Measurements from ENCODE around the gene B3GALT4. TPM values are rescaled to one million over a fixed set of nuclear protein-coding genes. Genes with fewer than 3 reads are reported as not detected.
"Not testable (repeated sequence)": the region's sequence is repeated elsewhere in the genome, so short reads cannot be mapped to it uniquely, and the experiment has no call there.

B3GALT4 gene
- total RNA-seq, 1 donor from 2014 or later = 6.5 TPM

DNA sequence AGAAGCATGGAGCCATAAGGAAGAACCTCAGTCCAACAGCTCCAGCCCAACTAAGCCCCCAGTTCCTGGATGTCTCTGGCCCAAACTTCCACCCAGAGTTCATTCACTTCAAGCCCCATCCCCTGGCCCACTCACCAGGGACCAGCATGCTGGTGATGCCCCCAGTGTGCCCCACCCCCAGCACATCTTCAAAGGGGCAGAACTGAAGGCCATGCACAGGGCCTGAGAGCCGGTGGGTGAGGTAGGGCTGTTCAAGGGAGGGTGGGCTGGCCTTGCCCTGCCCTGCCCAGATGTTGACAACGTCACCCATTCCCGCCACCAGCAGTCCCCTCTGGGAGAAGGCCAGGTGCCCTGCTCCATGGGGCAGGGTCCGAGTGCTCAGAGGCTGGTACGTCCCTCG lies 3.6 kb downstream of the B3GALT4 start:
- no peak overlapping the region for H3K27ac Mint-ChIP-seq (ENCODE audit: unreplicated experiment)
- no peaks in the 10 kb centered on the region for H3K9me3 Mint-ChIP-seq (ENCODE audit: low read depth)

DNA sequence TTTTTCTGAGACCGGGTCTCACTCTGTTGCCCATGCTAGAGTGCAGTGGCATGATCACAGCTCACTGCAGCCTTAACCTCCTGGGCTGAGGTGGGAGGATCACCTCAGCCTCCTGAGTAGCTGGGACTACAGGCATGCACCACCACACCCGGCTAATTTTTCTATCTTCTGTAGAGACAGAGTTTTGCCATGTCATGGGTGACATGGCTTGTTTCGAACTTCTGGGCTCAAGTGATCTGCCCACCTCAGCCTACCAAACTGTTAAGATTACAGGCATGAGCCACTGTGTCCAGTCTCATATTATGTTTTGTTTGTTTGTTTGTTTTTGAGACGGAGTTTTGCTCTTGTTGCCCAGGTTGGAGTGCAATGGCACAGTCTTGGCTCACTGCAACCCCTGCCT lies 8.3 kb downstream of the B3GALT4 start:
- H3K36me3 Mint-ChIP-seq (ENCODE audit: low read depth) = peaks cover 15% of the 10 kb centered on the region
- peaks cover 34% of the 10 kb centered on the region for H3K4me1 Mint-ChIP-seq (ENCODE audit: low read depth)
- not testable (repeated sequence) for H3K27ac Mint-ChIP-seq (ENCODE audit: unreplicated experiment); H3K4me3 Mint-ChIP-seq (ENCODE audit: unreplicated experiment); DNase-seq (ENCODE audit: low spot score); H3K27me3 Mint-ChIP-seq (ENCODE audit: low read depth); H3K9me3 Mint-ChIP-seq (ENCODE audit: low read depth)

More for the DNA sequence above, 3.6 kb downstream of the B3GALT4 start:
- TF ChIP-seq, protein P1, sequence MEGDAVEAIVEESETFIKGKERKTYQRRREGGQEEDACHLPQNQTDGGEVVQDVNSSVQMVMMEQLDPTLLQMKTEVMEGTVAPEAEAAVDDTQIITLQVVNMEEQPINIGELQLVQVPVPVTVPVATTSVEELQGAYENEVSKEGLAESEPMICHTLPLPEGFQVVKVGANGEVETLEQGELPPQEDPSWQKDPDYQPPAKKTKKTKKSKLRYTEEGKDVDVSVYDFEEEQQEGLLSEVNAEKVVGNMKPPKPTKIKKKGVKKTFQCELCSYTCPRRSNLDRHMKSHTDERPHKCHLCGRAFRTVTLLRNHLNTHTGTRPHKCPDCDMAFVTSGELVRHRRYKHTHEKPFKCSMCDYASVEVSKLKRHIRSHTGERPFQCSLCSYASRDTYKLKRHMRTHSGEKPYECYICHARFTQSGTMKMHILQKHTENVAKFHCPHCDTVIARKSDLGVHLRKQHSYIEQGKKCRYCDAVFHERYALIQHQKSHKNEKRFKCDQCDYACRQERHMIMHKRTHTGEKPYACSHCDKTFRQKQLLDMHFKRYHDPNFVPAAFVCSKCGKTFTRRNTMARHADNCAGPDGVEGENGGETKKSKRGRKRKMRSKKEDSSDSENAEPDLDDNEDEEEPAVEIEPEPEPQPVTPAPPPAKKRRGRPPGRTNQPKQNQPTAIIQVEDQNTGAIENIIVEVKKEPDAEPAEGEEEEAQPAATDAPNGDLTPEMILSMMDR (IDR thresholded peaks at IDR 0.05) = no peak
- H3K4me3 Mint-ChIP-seq (ENCODE audit: unreplicated experiment) = no peak overlapping the region
- peaks cover 20% of the 10 kb centered on the region for H3K4me1 Mint-ChIP-seq (ENCODE audit: low read depth)
- peak; percentile 75 for DNase-seq (ENCODE audit: low spot score)
- peaks cover 14% of the 10 kb centered on the region for H3K36me3 Mint-ChIP-seq (ENCODE audit: low read depth)
- no peaks in the 10 kb centered on the region for H3K27me3 Mint-ChIP-seq (ENCODE audit: low read depth)

DNA sequence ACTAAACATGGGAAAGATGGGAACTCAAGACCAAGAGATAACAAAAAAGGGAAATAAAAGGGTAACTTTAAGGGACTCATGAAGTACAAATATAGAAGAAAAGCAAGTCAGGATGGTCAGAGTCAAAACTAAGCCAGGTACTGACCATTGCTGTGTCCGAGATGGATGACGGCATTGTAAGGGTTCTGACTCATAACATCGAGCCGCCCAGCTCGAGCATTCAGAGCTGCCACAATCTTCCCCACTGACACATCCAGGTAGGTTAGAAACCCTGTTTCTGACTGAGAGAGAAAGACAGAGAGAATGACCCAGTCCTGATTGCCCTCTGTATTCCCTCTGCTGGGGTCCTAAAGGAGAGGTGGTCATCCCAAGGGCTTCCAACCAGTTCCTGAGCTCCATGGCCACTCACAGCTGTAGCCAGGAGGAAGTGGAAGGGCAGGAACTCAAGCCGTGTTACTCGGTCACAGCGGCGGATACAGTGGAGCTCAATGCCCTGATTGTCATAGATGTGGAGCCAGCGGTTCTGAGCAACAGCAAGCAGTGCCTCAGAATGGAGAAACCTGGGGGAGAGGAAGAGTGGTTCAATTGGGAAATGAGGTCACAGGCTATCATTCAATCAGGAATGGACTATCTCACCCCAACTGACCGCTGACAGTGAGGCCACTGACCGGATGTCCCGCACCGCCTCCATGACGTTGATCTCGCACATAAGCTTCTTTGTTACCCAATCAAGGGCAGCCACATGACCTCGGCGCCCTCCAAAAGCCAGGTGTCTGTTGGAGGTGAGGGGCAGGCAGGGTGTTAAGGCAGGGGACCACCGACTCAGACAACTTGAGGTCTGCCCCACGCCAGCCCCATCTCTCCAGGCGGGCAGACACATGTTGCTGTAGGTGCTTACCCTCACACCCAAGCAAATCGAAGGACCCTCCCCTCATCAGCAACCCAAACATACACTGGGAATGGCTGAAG lies 10.3 kb downstream of the B3GALT4 start:
- Mint-ChIP-seq H3K27ac (ENCODE audit: unreplicated experiment) (peak overlapping the region; percentile 22), H3K36me3 (ENCODE audit: low read depth) (peaks cover 15% of the 10 kb centered on the region)

DNA sequence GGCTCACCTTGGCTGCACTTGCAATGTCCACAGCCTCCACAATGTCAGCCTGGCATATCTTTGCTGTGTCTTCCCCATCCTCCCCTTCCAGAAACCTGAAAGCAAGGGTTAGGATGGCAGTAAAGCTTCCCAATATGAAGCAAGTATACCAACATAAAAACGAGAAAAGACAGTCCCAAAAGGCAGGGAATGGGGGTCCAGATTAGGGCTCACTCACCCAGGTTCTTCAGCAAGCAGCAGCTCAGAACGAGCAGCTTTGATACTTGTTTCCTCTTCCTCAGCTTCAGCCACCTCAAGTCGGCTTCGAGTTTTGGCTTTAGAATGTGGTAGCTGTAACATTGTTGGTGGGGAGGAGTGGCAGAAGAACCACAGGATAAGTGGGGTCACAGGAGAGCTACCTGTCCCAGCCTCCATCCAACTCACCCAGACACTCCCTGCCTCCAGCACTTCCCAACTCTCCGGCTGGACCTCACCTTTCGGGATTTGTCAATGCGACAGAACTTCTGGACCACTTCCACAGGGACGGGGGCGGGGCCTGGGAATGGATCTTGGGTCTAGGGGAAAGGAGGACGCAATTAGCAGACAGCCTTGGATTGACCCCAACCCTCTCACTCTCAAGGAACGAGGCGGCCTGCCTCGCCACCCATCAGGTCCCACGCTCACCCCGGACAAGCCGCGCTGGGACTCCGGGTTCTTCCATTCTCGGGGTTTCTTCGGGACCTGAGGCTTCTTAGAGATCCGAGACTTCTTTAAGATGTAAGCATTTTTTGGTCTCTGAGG lies 11.4 kb downstream of the B3GALT4 start:
- Mint-ChIP-seq H3K4me3 (ENCODE audit: unreplicated experiment) (peak overlapping the region; percentile 97), H3K36me3 (ENCODE audit: low read depth) (peaks cover 13% of the 10 kb centered on the region), H3K27ac (ENCODE audit: unreplicated experiment) (peak overlapping the region; percentile 95), H3K9me3 (ENCODE audit: low read depth) (no peaks in the 10 kb centered on the region), H3K4me1 (ENCODE audit: low read depth) (peaks cover 44% of the 10 kb centered on the region), H3K27me3 (ENCODE audit: low read depth) (no peaks in the 10 kb centered on the region)
- no peak for DNase-seq (ENCODE audit: low spot score)
- TF ChIP-seq, protein P1 (IDR thresholded peaks at IDR 0.05) = no peak

More for the DNA sequence above, 10.3 kb downstream of the B3GALT4 start:
- Mint-ChIP-seq H3K9me3 (ENCODE audit: low read depth) (no peaks in the 10 kb centered on the region), H3K4me3 (ENCODE audit: unreplicated experiment) (peak overlapping the region; percentile 97), H3K4me1 (ENCODE audit: low read depth) (peaks cover 44% of the 10 kb centered on the region), H3K27me3 (ENCODE audit: low read depth) (no peaks in the 10 kb centered on the region)
- TF ChIP-seq, protein P1 (IDR thresholded peaks at IDR 0.05) = no peak
- peak; percentile 67 for DNase-seq (ENCODE audit: low spot score)

DNA sequence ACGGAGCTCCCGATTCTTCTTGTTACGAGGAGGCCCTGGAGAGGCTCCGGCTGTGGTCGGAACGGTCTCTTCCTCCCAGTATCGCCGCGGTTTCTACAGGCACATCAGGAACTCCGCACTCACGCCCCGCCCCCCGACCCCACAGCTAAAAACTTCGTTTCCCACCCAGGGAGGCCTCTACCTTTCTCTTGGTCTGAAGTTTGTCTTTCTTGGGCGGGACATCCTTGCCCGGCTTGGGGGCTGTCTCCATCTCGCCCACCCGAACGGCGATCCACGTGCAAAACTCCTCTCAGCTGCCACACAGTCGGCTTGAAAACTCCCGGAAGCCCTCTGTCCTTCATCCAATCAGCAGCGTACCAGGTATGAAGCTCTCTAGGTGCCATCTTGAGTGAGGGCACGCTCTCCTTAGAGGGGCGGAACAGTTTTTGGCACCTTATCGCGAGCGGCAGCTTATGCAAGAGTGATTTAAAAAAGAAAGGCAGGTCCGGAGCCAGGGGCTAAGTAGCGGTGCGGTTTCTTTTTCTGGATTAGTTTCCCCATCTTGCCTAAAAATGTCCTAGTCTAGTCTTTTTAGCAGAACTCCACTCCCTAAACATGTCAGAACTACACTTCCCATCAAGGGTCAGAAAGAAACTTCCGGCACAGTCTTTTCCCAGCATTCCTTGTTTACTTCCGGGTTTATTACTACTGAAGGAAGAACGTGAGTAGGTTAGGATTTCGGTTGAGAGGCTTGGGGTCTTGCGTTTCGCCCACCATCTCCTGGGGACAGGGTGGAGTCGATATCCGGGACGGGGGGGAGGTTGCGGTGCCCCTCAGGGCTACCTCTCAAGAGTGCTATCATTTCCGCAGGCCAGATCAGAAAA lies 12.2 kb downstream of the B3GALT4 start, which contains the start of the genes PFDN6 and WDR46:
TSS of gene PFDN6 (plus strand) at position 681 of the 863 bp plus-strand sequence. CDS start 256 bp downstream, outside the sequence.
TSS of gene WDR46 (minus strand) at position 319 of the 863 bp plus-strand sequence. CDS start at position 250, 69 bp downstream.
- Mint-ChIP-seq H3K27ac (ENCODE audit: unreplicated experiment) (peak within 1 kb of the TSS; percentile 95), H3K9me3 (ENCODE audit: low read depth) (no peaks in the 10 kb centered on the region), H3K36me3 (ENCODE audit: low read depth) (peaks cover 14% of the 10 kb centered on the region), H3K4me3 (ENCODE audit: unreplicated experiment) (peak within 1 kb of the TSS; percentile 97), H3K4me1 (ENCODE audit: low read depth) (peaks cover 44% of the 10 kb centered on the region), H3K27me3 (ENCODE audit: low read depth) (no peaks in the 10 kb centered on the region)
- DNase-seq (ENCODE audit: low spot score) = no peak
- TF ChIP-seq, protein P1 (IDR thresholded peaks at IDR 0.05) = no peak
